HCT116 (cell line): ENCODE measurements around the gene PLOD2.

Source experiments
- POLR2A ChIP-seq: IDR thresholded peaks from 2 replicates; pipeline ENCODE4 v1.7.0; 2011; ENCODE audit warnings: borderline replicate concordance; ENCODE audit not compliant: insufficient read depth, insufficient read length; ENCODE audit errors: extremely low read depth
- POLR2AphosphoS5 ChIP-seq: IDR thresholded peaks from 2 replicates; pipeline ENCODE4 v1.6.1; 2011; ENCODE audit warnings: mild to moderate bottlenecking, low read depth, low read length, moderate library complexity
- RAD21 ChIP-seq: IDR thresholded peaks from 2 replicates; pipeline ENCODE4 v1.6.1; 2012; ENCODE audit warnings: low read depth, mild to moderate bottlenecking
- SIN3A ChIP-seq: IDR thresholded peaks from 2 replicates; pipeline ENCODE4 v1.6.1; 2012; ENCODE audit warnings: low read depth
- TF ChIP-seq, protein P1 (sequence below), 3 experiments: fragments of 200-600 bp in 1 of 3; sonication (generic) in 1 of 3; IDR thresholded peaks in 2 of 3; conservative IDR thresholded peaks in 1 of 3; 2 replicates each; pipeline ENCODE4 v1.5.1; 2012 to 2017; ENCODE audit warnings: low read depth in 2 of 3, low read length in 2 of 3, antibody characterized with exemption in 1 of 3, borderline replicate concordance in 1 of 3, control low read depth in 1 of 3, mild to moderate bottlenecking in 1 of 3, mixed read lengths in 1 of 3, mixed run types in 1 of 3, moderate library complexity in 1 of 3; ENCODE audit not compliant: insufficient read depth in 1 of 3

DNA sequence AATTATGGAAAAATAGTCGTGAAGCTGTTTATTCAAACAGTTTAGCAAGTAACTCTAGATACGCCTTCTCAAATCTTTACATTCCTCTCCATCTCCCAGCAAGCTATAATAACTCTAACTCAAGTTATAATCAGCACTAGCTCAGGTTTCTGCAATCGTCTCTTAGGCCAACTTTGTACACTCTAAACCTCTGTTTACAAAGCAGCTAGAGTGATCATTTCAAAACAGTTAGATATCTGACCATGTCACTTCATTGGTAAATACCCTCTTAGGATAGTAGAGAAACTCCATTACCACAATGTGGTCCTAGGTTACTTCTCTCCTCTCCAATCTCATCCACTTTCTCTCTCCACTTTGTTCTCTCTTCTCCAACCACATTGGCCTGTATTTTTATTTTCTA is 31.2 kb downstream of the PLOD2 start:
- TF ChIP-seq POLR2AphosphoS5 (no peak), POLR2A (no peak), RAD21 (no peak), SIN3A (no peak)
- TF ChIP-seq, protein P1, sequence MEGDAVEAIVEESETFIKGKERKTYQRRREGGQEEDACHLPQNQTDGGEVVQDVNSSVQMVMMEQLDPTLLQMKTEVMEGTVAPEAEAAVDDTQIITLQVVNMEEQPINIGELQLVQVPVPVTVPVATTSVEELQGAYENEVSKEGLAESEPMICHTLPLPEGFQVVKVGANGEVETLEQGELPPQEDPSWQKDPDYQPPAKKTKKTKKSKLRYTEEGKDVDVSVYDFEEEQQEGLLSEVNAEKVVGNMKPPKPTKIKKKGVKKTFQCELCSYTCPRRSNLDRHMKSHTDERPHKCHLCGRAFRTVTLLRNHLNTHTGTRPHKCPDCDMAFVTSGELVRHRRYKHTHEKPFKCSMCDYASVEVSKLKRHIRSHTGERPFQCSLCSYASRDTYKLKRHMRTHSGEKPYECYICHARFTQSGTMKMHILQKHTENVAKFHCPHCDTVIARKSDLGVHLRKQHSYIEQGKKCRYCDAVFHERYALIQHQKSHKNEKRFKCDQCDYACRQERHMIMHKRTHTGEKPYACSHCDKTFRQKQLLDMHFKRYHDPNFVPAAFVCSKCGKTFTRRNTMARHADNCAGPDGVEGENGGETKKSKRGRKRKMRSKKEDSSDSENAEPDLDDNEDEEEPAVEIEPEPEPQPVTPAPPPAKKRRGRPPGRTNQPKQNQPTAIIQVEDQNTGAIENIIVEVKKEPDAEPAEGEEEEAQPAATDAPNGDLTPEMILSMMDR (IDR thresholded peaks at IDR 0.05 in 2 of 3, conservative IDR thresholded peaks at IDR 0.05 in 1 of 3; ENCODE audit: borderline replicate concordance in 1 of 3, insufficient read depth in 1 of 3, low read depth in 2 of 3, low read length in 2 of 3): no peak
